ENCODE measurements around the gene PRRG2.

DNA sequence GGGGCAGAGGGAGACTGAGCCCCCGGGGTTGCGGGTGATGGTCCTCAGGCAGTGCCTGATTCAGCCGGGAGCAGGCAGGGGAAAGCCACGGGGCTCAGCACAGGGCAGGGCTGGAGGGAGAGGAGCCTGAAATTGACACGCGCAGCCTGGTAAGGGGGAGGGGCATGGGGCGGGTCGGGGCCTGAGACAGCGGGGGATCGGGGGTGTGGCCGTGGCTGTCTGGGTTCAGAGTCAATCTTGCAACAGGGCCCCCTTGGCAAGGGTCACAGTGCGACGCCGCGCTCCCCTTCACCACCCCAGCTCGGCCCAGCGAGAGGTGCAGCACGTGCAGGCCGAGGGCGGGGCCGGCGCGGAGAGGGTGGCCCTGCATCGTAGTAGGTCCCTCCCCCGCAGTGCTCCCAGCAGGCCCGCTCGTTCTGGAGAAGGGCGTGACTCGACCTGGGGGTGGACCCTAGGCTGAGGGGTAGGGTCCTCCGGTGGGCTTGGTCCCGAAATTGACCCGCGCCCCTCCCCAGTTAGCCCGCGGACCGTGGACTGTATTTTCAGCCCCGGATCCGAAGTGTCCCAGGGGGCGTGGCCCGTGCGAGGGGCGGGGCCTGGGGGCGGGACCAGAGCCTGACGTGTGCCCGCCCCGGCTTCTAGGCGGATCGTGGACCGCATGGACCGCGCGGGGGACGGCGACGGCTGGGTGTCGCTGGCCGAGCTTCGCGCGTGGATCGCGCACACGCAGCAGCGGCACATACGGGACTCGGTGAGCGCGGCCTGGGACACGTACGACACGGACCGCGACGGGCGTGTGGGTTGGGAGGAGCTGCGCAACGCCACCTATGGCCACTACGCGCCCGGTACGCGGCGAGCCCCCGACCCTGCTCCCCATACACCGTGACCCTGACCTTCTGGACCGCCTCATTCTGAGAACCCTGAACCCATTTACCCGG is 47.3 kb upstream of the PRRG2 start:
- TF ChIP-seq, protein P1, sequence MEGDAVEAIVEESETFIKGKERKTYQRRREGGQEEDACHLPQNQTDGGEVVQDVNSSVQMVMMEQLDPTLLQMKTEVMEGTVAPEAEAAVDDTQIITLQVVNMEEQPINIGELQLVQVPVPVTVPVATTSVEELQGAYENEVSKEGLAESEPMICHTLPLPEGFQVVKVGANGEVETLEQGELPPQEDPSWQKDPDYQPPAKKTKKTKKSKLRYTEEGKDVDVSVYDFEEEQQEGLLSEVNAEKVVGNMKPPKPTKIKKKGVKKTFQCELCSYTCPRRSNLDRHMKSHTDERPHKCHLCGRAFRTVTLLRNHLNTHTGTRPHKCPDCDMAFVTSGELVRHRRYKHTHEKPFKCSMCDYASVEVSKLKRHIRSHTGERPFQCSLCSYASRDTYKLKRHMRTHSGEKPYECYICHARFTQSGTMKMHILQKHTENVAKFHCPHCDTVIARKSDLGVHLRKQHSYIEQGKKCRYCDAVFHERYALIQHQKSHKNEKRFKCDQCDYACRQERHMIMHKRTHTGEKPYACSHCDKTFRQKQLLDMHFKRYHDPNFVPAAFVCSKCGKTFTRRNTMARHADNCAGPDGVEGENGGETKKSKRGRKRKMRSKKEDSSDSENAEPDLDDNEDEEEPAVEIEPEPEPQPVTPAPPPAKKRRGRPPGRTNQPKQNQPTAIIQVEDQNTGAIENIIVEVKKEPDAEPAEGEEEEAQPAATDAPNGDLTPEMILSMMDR (IDR thresholded peaks at IDR 0.05) = no peak
- TF ChIP-seq POLR2A (IDR thresholded peaks at IDR 0.05) (no peak), POLR2AphosphoS5 (IDR thresholded peaks at IDR 0.05) (no peak)
